GM12891 (cell line): Measurements from ENCODE around the gene PAFAH2.

Experiments used
- POLR2A ChIP-seq: IDR thresholded peaks from 2 replicates; pipeline ENCODE4 v1.6.1; 2011; ENCODE audit warnings: low read depth, low read length, control low read depth
- POLR2AphosphoS5 ChIP-seq: IDR thresholded peaks from 2 replicates; pipeline ENCODE4 v1.6.1; 2011; ENCODE audit warnings: low read depth, low read length, control low read depth
- POU2F2 ChIP-seq: IDR thresholded peaks from 2 replicates; pipeline ENCODE4 v1.6.1; 2011; ENCODE audit warnings: low read depth, mild to moderate bottlenecking, control low read depth, low read length, moderate library complexity
- TAF1 ChIP-seq: IDR thresholded peaks from 2 replicates; pipeline ENCODE4 v1.6.1; 2011; ENCODE audit warnings: low read depth, low read length, control low read depth

GRCh38 chr1:26035203-26035958, 37.5 kb upstream of the PAFAH2 start:
- TF ChIP-seq POLR2AphosphoS5 (no peak), POU2F2 (no peak), POLR2A (no peak), TAF1 (no peak)
